ENCODE data around the gene DCDC2C. TPM values are rescaled to one million over a fixed set of nuclear protein-coding genes. Genes with fewer than 3 reads are reported as not detected.
A peak's percentile ranks its signal among the peaks of the same experiment; 100 is the strongest.

Gene DCDC2C
- polyA plus RNA-seq, 1 of the 3 experiments (the other 2 are of a cell fraction) = not detected

- CTCF ChIA-PET = interaction anchor here (1.1 to 1.6 kb wide), 5 partner anchors 10 to 77 kb away, joined by 3 to 4 read pairs (median 4); no protein-coding TSS in a partner anchor
Measured at GRCh38 chr2:3704692-3705091, 1.3 kb downstream of the DCDC2C start.

GRCh38 chr2:3705782-3706181, 2.4 kb downstream of the DCDC2C start:
- no peaks in the 10 kb centered on the region for H3K79me2 ChIP-seq (ENCODE audit: insufficient read depth)
- H3K9me3 ChIP-seq = no peaks in the 10 kb centered on the region
- H3F3A ChIP-seq (replicated peaks; ENCODE audit: insufficient read depth) = peaks cover 5% of the 10 kb centered on the region
- ChIA-PET CTCF (interaction anchor here (1.3 to 2.9 kb wide), 3 partner anchors 9 to 18 kb away, joined by 4 to 9 read pairs (median 5); no protein-coding TSS in a partner anchor), POLR2A (no interaction called here)
- no peaks in the 10 kb centered on the region for H4K20me1 ChIP-seq (ENCODE audit: insufficient read depth)
- 13% methylated on average over 2 of the region's 2 CpGs for WGBS (ENCODE audit: low lambda C conversion rate)
- H3K36me3 ChIP-seq (replicated peaks in 1 of 2; ENCODE audit: control insufficient read depth in 1 of 2, insufficient read depth in 2 of 2, low read length in 1 of 2) = no peaks in the 10 kb centered on the region
- no peak for TF ChIP-seq PBX3 (IDR thresholded peaks at IDR 0.05)
- no peak for TF ChIP-seq TCF12 (IDR thresholded peaks at IDR 0.05)
- TF ChIP-seq MAX (IDR thresholded peaks at IDR 0.05; ENCODE audit: low read depth) = no peak
- TF ChIP-seq MXI1 (IDR thresholded peaks at IDR 0.05; ENCODE audit: low read depth, low read length) = no peak
- no peak for TF ChIP-seq GATA2 (CRISPR knock-in tag; IDR thresholded peaks at IDR 0.05)
- TF ChIP-seq MEF2A (IDR thresholded peaks at IDR 0.05; ENCODE audit: borderline replicate concordance, low read depth) = no peak
- TF ChIP-seq EZH2phosphoT487 (IDR thresholded peaks at IDR 0.05; ENCODE audit: borderline replicate concordance, low read depth) = no peak
- TF ChIP-seq USF1 (IDR thresholded peaks at IDR 0.05; ENCODE audit: borderline replicate concordance, low read depth) = no peak
- TF ChIP-seq NFIC (IDR thresholded peaks at IDR 0.05; ENCODE audit: borderline replicate concordance) = no peak
- TF ChIP-seq NRF1 (IDR thresholded peaks at IDR 0.05; ENCODE audit: low read depth, low read length) = no peak
- no peak for TF ChIP-seq EP300 (IDR thresholded peaks at IDR 0.05; ENCODE audit: borderline replicate concordance in 1 of 2, low read depth in 1 of 2, low read length in 1 of 2)
- no peak for TF ChIP-seq ZBTB33 (IDR thresholded peaks at IDR 0.05; ENCODE audit: borderline replicate concordance, low read depth)
- TF ChIP-seq CTCF (IDR thresholded peaks at IDR 0.05) = no peak
- no peak for TF ChIP-seq GABPA (IDR thresholded peaks at IDR 0.05; ENCODE audit: low read depth)
- no peak overlapping the region for H3K9ac ChIP-seq
- no peak overlapping the region for H3K27ac ChIP-seq (ENCODE audit: low read depth in 2 of 2, low read length in 1 of 2)
- no peaks in the 10 kb centered on the region for H3K27me3 ChIP-seq (ENCODE audit: insufficient read depth)
- H3K4me2 ChIP-seq = no peak overlapping the region
- H3K9me2 ChIP-seq = no peaks in the 10 kb centered on the region
- H3K4me3 ChIP-seq (ENCODE audit: low read depth in 2 of 2, low read length in 1 of 2) = no peak overlapping the region
- H3K4me1 ChIP-seq (ENCODE audit: control insufficient read depth in 1 of 2, insufficient read depth in 2 of 2, low read depth in 1 of 2, low read length in 1 of 2) = peaks cover 5 to 6% of the 10 kb centered on the region in 2 experiments; a peak in 2 of 4 replicates
- H2AFZ ChIP-seq (ENCODE audit: low read depth) = no peak overlapping the region
- no peak for DNase-seq

More at GRCh38 chr2:3704692-3705091, 1.3 kb downstream of the DCDC2C start:
- Histone ChIP-seq H3F3A (replicated peaks; ENCODE audit: insufficient read depth) (peaks cover 5% of the 10 kb centered on the region), H3K4me2 (no peak overlapping the region), H4K20me1 (ENCODE audit: insufficient read depth) (no peaks in the 10 kb centered on the region), H3K4me1 (ENCODE audit: control insufficient read depth in 1 of 2, insufficient read depth in 2 of 2, low read depth in 1 of 2, low read length in 1 of 2) (peaks cover 5 to 6% of the 10 kb centered on the region in 2 experiments; a peak in 2 of 4 replicates), H3K27ac (ENCODE audit: low read depth in 2 of 2, low read length in 1 of 2) (no peak overlapping the region), H3K79me2 (ENCODE audit: insufficient read depth) (no peaks in the 10 kb centered on the region), H3K36me3 (replicated peaks in 1 of 2; ENCODE audit: control insufficient read depth in 1 of 2, insufficient read depth in 2 of 2, low read length in 1 of 2) (no peaks in the 10 kb centered on the region), H3K4me3 (ENCODE audit: low read depth in 2 of 2, low read length in 1 of 2) (no peak overlapping the region; a peak in 1 of 4 replicates), H3K9ac (no peak overlapping the region), H2AFZ (ENCODE audit: low read depth) (no peak overlapping the region), H3K27me3 (ENCODE audit: insufficient read depth) (no peaks in the 10 kb centered on the region), H3K9me2 (no peaks in the 10 kb centered on the region), H3K9me3 (no peaks in the 10 kb centered on the region)
- TF ChIP-seq NFIC (IDR thresholded peaks at IDR 0.05; ENCODE audit: borderline replicate concordance) (no peak), GABPA (IDR thresholded peaks at IDR 0.05; ENCODE audit: low read depth) (no peak), CHD2 (IDR thresholded peaks at IDR 0.05; ENCODE audit: low read length, partially characterized antibody) (no peak), ELF1 (IDR thresholded peaks at IDR 0.05) (no peak), EP300 (IDR thresholded peaks at IDR 0.05; ENCODE audit: borderline replicate concordance in 1 of 2, low read depth in 1 of 2, low read length in 1 of 2) (no peak), FOSL2 (IDR thresholded peaks at IDR 0.05; ENCODE audit: borderline replicate concordance, low read depth) (no peak)
- peak; percentile 53 for DNase-seq
- POLR2A ChIA-PET = no interaction called here
- under 1% methylated on average over 4 of the region's 6 CpGs for WGBS (ENCODE audit: low lambda C conversion rate)
